GM19351 (cell line): ENCODE measurements around the gene STRIT1.
"Not testable (repeated sequence)": the region's sequence is repeated elsewhere in the genome, so short reads cannot be mapped to it uniquely, and the experiment has no call there.

Experiments used
- ATAC-seq: cut with Tn5 transposase; IDR thresholded peaks from one replicate; pipeline ENCODE4 v1.9.1; 2021; ENCODE audit warnings: mild to moderate bottlenecking, moderate library complexity; ENCODE audit not compliant: unreplicated experiment

STRIT1 gene

GRCh38 chr3:155274435-155274834, 19.0 kb downstream of the STRIT1 start:
- ATAC-seq, result not testable (repeated sequence)

DNA sequence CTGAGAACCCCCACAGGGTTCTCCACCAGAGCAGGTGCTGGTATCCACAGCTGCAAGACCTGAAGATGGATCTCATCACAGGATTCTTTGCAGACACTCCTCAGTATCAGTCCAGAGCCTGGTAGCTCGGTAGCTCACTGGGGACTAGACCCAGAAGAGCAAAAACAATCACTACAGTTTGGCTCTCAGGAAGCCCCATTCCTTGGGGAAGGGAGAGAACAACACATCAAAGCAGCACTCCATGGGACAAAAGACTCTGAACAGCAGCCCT, 22.2 kb downstream of the STRIT1 start:
- no peak for ATAC-seq

DNA sequence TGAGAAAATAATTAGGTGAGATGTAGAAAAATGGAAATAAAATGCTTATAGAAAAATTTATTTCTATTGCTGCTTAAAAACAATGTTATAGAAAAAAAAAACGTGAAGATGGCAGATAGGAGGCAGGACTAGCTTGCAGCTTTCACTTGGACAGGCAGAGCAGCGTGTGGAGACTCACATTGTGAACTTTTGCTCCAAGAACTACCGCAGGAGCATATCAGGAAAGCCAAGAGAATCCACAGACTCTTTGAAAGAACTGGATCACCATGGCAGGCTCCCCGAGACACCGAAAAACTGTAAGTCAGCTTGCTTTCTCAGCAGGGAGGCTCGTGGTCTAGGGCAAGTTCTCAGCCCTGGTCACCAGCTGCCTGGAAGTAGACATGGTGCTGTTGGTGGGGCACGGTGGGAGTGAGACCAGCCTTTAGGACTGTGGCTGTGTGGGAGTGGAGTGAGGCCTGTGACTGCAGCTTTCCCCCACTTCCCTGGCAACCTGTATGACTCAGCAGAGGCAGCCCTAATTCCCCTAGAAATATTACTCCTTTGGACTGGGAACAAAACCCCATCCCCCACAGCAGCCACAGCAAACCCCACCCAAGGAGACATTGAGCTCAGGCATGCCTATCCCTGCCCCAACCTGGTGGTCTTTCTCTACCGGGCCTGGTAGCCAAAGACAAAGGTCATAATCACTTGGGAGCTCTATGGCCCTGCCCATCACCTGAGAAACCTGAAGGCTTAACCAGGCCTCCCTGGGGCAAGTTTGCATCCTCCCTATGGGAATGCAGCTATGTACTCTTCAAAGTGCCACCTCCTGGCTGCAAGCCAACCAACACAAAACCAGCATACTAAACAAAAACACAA, 22.8 kb downstream of the STRIT1 start:
- ATAC-seq, result no peak

DNA sequence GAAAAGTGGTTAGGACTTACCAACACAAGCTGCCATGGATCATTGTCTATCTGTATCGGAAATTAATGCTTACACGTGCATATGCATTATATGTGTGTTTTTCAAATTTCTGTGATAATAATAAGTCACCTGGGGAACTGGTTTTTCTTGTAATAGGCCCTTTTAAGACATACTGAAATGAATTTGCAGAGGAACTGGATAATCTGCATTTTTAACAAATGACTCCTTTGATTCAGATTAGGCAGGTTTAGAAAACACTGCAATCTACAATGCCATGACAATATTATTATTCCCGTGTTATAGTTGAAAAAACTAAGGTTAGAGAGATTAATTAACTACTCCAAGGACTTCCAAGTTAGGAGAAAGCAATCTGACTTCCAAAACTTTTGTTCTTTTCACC, 23.4 kb downstream of the STRIT1 start:
- ATAC-seq, result no peak

GRCh38 chr3:155262855-155263254, 30.6 kb downstream of the STRIT1 start:
- ATAC-seq, result not testable (repeated sequence)

DNA sequence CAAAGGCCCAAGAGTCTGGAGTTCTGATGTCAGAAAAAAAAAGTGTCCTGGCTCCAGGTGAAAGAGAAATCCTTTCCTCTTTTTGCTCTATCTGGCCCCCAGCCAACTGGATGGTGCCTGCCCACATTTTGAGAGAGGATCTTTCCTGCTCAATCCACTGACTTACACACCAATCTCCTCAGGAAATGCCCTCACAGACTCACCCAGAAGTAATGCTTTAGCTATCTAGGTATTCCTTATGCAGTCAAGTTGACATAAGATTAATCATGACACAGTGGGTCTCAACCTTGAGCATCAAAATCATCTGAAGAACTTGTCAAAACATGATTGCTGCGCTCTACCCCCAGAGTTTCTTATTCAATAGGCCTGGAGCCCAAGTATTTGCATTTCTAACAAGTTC, 31.2 kb downstream of the STRIT1 start:
- no peak for ATAC-seq

GRCh38 chr3:155254445-155254844, 39.0 kb downstream of the STRIT1 start:
- no peak for ATAC-seq

DNA sequence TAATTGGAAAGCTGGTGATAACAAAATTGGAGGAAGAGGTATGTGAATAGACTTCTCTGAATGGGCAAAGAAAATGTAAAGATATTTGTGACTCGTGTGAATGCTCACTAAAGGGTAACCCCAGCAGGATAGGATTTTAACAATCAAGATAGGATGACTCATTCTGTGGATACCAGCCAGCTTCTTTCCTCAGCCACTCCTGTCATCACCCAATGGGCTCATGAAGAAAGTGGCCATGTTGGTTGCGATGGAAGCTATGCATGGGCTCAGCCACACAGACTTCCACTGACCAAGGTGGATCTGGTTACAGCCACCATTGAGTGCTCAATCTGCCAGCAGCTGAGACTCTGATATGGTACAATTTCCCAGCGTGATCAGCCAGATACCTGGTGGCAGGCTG, 40.9 kb downstream of the STRIT1 start:
- ATAC-seq, result no peak

DNA sequence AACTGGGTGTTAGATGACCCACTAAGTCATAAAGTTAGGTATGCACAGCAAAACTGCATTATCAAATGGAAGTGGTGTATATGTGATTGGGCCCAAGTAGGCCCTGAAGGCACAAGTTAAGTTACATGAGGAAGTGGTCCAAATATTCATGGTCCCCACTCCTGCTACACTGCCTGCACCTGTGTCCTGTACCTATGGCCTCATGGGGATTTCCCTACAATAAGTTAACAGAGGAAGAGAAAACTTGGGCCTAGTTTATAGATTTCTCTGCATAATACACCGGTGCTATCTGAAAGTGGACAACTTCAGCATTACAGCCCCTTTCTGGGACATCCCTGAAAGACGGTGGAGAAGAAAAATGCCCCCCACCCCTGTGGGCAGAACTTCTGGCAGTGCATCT, 41.5 kb downstream of the STRIT1 start:
- ATAC-seq, result peak; percentile 77

DNA sequence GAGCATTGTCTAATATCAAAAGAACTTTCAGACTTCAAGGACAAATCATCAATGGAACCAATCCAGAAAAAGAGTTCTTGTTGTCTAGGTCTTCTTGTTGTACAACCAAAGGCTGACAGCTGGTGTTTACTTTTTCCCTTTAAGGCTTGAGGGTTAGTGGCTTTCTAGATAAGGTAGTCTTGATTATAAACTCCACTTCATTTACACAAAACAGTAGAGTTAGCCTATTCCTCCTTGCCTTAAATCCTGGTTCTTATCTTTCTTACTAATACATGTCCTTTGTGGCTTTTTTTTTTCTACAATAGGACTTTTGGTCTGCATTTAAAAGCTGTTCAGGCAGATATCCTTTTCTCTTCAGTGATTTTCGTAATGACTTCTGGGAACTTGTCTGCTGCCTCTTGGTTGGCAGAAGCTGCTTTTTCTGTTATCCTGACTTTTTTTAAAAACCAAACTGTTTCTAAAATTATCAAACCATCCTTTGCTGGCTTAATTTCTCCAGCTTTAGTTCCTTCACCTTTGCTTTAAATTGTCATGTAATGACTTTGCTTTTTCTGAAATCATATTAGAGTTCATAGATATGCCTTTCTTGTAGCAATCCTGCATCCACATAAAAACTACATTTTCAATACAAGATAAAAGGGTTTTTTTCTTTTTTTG, 44.8 kb downstream of the STRIT1 start:
- no peak for ATAC-seq

GRCh38 chr3:155244699-155245098, 48.8 kb downstream of the STRIT1 start:
- ATAC-seq, result no peak

DNA sequence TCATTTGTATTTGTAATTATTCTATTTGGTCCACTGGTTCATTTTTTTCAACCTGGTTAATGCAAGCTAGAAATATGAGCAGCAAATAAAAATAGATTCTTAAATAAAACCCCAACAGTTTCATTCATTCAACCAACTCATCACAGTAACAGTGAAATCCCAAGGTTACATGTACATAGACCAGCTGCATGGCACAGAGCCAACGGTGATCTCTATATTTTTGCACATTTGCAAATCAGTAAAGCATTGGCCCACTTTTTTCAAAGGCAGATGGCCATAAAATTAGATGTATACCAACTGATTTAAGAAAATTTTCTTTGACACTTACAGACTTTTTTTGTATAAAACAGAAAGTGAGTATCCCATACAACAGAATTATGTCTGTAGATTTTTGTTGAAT, 49.3 kb downstream of the STRIT1 start:
- ATAC-seq, result no peak

DNA sequence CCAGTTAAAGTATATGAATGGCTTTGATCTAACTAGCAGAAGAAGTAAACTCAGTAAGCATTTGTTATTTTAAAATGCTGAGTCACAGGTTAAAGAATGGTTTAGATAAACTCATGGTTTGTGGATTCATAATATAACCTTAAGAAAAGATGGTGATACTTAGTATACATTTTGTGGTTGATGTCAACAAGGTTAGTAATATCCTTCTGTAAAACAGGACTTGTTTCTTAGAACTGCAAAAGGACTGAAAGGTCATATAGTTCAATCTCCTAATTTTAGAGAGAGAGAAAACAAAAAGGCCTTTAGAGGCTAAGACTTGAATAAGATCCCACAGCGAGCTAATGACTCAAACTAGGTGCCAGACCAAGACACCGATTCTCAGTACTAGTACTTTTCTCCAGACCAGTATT, 50.0 kb downstream of the STRIT1 start:
- ATAC-seq, result peak; percentile 64

GRCh38 chr3:155242342-155242741, 51.1 kb downstream of the STRIT1 start:
- no peak for ATAC-seq

- ATAC-seq, result no peak
Observed at GRCh38 chr3:155241579-155241978, 51.9 kb downstream of the STRIT1 start.
